ENCODE results near the gene RPS14. TPM values are rescaled to one million over a fixed set of nuclear protein-coding genes. Genes with fewer than 3 reads are reported as not detected.

Gene RPS14
- total and polyA plus RNA-seq, 10 of the 15 experiments (the other 5 are each of a cell fraction or from before 2014, with no cell fraction given), result 2,295 to 4,047 (median 2,787) TPM

DNA sequence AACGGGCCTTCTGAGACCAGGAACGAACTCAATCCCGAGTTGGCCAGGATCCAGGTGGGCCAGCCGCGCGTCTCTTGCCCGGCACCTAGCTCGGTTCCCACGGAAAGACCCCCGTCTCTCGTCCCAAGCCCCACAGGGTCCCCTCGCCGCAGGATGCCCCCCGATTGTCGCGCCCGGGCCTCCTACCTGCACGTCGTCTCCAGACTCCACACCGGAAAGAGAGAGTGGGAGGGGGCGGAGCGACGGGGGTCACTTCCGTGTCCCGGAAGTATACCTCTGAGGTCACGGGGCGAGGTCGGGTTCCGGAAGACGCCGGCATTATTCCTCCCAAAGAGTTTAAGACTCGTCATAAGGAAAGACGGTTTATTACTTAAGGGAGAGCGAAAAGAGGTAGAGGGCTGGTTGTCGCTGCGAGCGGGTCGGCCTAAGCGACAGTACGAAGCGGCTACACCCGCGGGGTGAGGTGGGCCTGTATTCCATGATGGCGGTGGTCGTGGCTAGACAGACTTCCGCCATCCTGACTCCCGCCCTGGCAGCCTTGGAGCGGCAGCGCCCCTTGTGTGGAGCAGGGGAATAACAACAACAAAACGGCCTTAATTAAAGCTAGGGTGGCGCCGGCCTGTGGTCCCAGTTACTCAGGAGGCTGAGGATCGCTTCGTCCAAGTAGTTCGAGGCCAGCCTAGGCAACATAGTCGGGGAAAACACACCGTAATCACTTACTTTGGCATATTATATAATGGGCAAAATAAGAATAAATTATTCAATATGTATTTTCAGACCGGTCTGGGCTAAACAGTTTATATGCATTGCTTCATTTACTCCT is at the start of gene RPS14 (continued):
- TF ChIP-seq SKIL (IDR thresholded peaks at IDR 0.05; ENCODE audit: low read depth, poor library complexity, severe bottlenecking), result peak; percentile 80
- TF ChIP-seq NFYA (IDR thresholded peaks at IDR 0.05; ENCODE audit: borderline replicate concordance, low read depth, low read length), result no peak
- no peak for TF ChIP-seq EZH2 (IDR thresholded peaks at IDR 0.05; ENCODE audit: borderline replicate concordance, control insufficient read depth, low read depth, low read length)
- 0 out of 2 replicates have a peak, but pooled peaks have one; percentile 10 for TF ChIP-seq IRF3 (IDR thresholded peaks at IDR 0.05)
- peak; percentile 84 for TF ChIP-seq STAT1 (conservative IDR thresholded peaks at IDR 0.05)
- TF ChIP-seq RAD51 (IDR thresholded peaks at IDR 0.05), result peak; percentile 89
- peak; percentile 48; the same call in 1 of the 2 replicates for TF ChIP-seq RFX5 (IDR thresholded peaks at IDR 0.05; ENCODE audit: low read depth, low read length)
- peak; percentile 91 for TF ChIP-seq STAT3 (IDR thresholded peaks at IDR 0.05; ENCODE audit: low read depth, low read length)
- peak; percentile 82 for TF ChIP-seq ATF7 (IDR thresholded peaks at IDR 0.05; ENCODE audit: low read depth)
- TF ChIP-seq BHLHE40 (IDR thresholded peaks at IDR 0.05; ENCODE audit: borderline replicate concordance in 1 of 2, low read depth in 2 of 2, low read length in 1 of 2), result peak; percentile 25 to 69; a peak in 3 of 4 replicates
- TF ChIP-seq FOXM1 (IDR thresholded peaks at IDR 0.05; ENCODE audit: low read depth, low read length), result peak; percentile 16; the same call in 1 of the 2 replicates
- peak; percentile 99 for TF ChIP-seq SMARCA5 (IDR thresholded peaks at IDR 0.05)
- TF ChIP-seq, protein P1, sequence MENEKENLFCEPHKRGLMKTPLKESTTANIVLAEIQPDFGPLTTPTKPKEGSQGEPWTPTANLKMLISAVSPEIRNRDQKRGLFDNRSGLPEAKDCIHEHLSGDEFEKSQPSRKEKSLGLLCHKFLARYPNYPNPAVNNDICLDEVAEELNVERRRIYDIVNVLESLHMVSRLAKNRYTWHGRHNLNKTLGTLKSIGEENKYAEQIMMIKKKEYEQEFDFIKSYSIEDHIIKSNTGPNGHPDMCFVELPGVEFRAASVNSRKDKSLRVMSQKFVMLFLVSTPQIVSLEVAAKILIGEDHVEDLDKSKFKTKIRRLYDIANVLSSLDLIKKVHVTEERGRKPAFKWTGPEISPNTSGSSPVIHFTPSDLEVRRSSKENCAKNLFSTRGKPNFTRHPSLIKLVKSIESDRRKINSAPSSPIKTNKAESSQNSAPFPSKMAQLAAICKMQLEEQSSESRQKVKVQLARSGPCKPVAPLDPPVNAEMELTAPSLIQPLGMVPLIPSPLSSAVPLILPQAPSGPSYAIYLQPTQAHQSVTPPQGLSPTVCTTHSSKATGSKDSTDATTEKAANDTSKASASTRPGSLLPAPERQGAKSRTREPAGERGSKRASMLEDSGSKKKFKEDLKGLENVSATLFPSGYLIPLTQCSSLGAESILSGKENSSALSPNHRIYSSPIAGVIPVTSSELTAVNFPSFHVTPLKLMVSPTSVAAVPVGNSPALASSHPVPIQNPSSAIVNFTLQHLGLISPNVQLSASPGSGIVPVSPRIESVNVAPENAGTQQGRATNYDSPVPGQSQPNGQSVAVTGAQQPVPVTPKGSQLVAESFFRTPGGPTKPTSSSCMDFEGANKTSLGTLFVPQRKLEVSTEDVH (IDR thresholded peaks at IDR 0.05; ENCODE audit: low read depth, partially characterized antibody), result peak; percentile 98
- TF ChIP-seq HSF1 (IDR thresholded peaks at IDR 0.05; ENCODE audit: low read depth, low read length), result peak; percentile 70; the same call in 1 of the 2 replicates
- no peak; the same call in 1 of the 2 replicates for TF ChIP-seq SREBF2 (IDR thresholded peaks at IDR 0.05; ENCODE audit: low read length)
- TF ChIP-seq POLR2AphosphoS2 (IDR thresholded peaks at IDR 0.05; ENCODE audit: low read depth, low read length), result peak; percentile 84; the same call in 1 of the 2 replicates
- TF ChIP-seq MTA3 (IDR thresholded peaks at IDR 0.05; ENCODE audit: borderline replicate concordance, low read length), result no peak
- peak; percentile 94 for TF ChIP-seq KLF5 (IDR thresholded peaks at IDR 0.05; ENCODE audit: partially characterized antibody)
- TF ChIP-seq ASH2L (IDR thresholded peaks at IDR 0.05; ENCODE audit: borderline replicate concordance, low read depth), result peak; percentile 86; the same call in 1 of the 2 replicates
- peak; percentile 61 for TF ChIP-seq HDAC6 (IDR thresholded peaks at IDR 0.05; ENCODE audit: unreplicated experiment)
- TF ChIP-seq LARP7 (IDR thresholded peaks at IDR 0.05), result peak; percentile 90; the same call in 1 of the 2 replicates
- no peak for TF ChIP-seq ZNF622 (IDR thresholded peaks at IDR 0.05)
- peak; percentile 68 for TF ChIP-seq CREM (IDR thresholded peaks at IDR 0.05; ENCODE audit: low read depth)

Data from GM12878 (cell line).